Psoas muscle (tissue), 8 donors: ENCODE measurements around the gene LRP1-AS. TPM values are rescaled to one million over a fixed set of nuclear protein-coding genes. Genes with fewer than 3 reads are reported as not detected.

ENCODE experiments used
- ATAC-seq, 4 donors: fragments of 200-7000 bp; cut with Tn5 transposase; one replicate each; pipeline ENCODE4 v1.9.1; 2020; ENCODE audit warnings: moderate library complexity in 3 of 4, mild to moderate bottlenecking in 2 of 4
- DNase-seq, 2 donors: peaks; one replicate each; pipeline ENCODE4 v3.0.0-alpha.2; 2020
- H3K27ac ChIP-seq: fragments of 200-600 bp; one replicate; pipeline ENCODE4 v1.8.0; 2022
- H3K27me3 ChIP-seq, 3 donors: fragments of 200-600 bp in 1 of 3; one replicate each; pipeline versions ENCODE4 v1.6.1 to v1.8.0; 2013 to 2022; ENCODE audit warnings: low read length in 2 of 3, mild to moderate bottlenecking in 2 of 3, moderate library complexity in 1 of 3; ENCODE audit not compliant: insufficient read depth in 3 of 3
- H3K36me3 ChIP-seq, 2 donors: fragments of 200-600 bp in 1 of 2; one replicate each; pipeline versions ENCODE4 v1.6.1 to v1.8.0; 2013 to 2022; ENCODE audit warnings: low read depth in 1 of 2, mild to moderate bottlenecking in 1 of 2, moderate library complexity in 1 of 2; ENCODE audit not compliant: insufficient read depth in 1 of 2
- H3K4me1 ChIP-seq: fragments of 200-600 bp; one replicate; pipeline ENCODE4 v1.8.0; 2022
- H3K4me3 ChIP-seq: fragments of 200-600 bp; one replicate; pipeline ENCODE4 v1.8.0; 2022; ENCODE audit warnings: mild to moderate bottlenecking
- H3K9me3 ChIP-seq: fragments of 200-600 bp; one replicate; pipeline ENCODE4 v1.8.0; 2022
- WGBS, 3 donors: extraction: QIAGEN DNeasy Blood & Tissue Kit; methylation state at CpG; one replicate each; pipeline versions ENCODE4 v1.1.6 to v1.1.7; 2013; 5-methylcytosine and 5-hydroxymethylcytosine counted together
- intact Hi-C, 2 donors: fragments of 100-400 bp; cut with DNase I; formaldehyde crosslinking; loops; one replicate each; pipeline versions ENCODE4 v1.11.0 to v1.14.2; 2022
- polyA plus RNA-seq, 3 donors: library from polyadenylated mRNA; stranded (reverse); fragments of 200-250 nt; gene quantifications; one replicate each; pipeline ENCODE4 v1.2.3, GENCODE V29; 2013
- total RNA-seq, 4 donors: library from RNA; stranded (reverse); fragmentation: NEBNext Ultra II Directional in 2 of 4; extraction: Animal tissue kit (Norgen Biotek cat#: 25700) in 2 of 4; gene quantifications; one replicate each; pipeline versions ENCODE4 v1.2.1 to v1.2.4, GENCODE V29; 2021 to 2023
- TF ChIP-seq, protein P1 (sequence below): fragments of 200-600 bp; IDR thresholded peaks from one replicate; pipeline ENCODE4 v1.8.0; 2022; ENCODE audit warnings: antibody characterized with exemption
- donor health status: healthy with polysubstance abuse.
- donor health status: DM: no; HTN: no; CAD: no; lungs with moderate emphysema.
- donor health status: Bipolar disorder and iron deficiency.
- donor health status: healthy.
- donor health status: DM: yes; HTN: yes; CAD: no.
- donor health status: DM: no; HTN: no; CAD: no.
- donor health status: DM: no; HTN: no; CAD: no.
- donor health status: DM: yes; HTN: yes; CAD: no.

Gene LRP1-AS
- total and polyA plus RNA-seq, 7 donors: not detected

DNA sequence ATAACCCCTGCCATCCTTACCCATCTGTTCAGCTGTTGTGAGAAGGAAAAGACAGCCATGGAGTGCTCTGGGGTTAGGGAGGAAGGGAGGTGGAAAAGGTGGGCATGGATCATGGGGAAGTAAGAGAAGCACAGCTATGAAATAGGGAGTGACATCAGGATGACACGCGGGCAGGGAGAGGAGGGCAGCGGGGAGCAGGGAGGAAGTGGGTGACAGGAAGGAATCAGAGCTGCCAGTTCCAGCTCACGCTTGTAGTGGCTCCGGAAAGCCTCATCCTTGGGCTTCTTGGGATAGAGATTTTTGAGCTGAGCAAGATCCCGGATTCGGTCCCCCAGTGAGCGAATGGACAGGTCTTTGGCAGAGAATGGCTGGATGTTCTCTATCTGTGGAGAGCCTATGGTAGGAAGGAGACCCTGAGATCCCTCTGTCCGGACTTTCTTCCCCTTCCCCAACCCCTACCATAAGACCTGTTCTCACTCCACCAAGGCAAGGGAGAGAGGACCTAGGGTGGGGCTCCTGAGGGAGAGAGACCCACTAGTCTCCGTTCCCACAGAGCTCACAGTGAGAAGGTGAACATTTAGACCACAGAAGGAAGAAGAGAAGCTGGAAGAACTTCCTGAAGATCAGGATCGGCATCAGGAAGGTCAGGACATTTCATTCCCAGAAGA lies 48.2 kb downstream of the LRP1-AS start:
- Histone ChIP-seq H3K4me3 (no peak overlapping the region), H3K36me3 (peaks cover 0 to 30% of the 10 kb centered on the region in 2 donors), H3K27me3 (no peaks in the 10 kb centered on the region), H3K27ac (no peak overlapping the region), H3K9me3 (no peaks in the 10 kb centered on the region), H3K4me1 (no peaks in the 10 kb centered on the region)
- WGBS, 3 donors: 74 to 80% (median 76%) methylated on average over 11 of the region's 11 CpGs
- intact Hi-C loops: no loop called here
- ATAC-seq (no peak), DNase-seq (no peak)
- TF ChIP-seq, protein P1, sequence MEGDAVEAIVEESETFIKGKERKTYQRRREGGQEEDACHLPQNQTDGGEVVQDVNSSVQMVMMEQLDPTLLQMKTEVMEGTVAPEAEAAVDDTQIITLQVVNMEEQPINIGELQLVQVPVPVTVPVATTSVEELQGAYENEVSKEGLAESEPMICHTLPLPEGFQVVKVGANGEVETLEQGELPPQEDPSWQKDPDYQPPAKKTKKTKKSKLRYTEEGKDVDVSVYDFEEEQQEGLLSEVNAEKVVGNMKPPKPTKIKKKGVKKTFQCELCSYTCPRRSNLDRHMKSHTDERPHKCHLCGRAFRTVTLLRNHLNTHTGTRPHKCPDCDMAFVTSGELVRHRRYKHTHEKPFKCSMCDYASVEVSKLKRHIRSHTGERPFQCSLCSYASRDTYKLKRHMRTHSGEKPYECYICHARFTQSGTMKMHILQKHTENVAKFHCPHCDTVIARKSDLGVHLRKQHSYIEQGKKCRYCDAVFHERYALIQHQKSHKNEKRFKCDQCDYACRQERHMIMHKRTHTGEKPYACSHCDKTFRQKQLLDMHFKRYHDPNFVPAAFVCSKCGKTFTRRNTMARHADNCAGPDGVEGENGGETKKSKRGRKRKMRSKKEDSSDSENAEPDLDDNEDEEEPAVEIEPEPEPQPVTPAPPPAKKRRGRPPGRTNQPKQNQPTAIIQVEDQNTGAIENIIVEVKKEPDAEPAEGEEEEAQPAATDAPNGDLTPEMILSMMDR: no peak

DNA sequence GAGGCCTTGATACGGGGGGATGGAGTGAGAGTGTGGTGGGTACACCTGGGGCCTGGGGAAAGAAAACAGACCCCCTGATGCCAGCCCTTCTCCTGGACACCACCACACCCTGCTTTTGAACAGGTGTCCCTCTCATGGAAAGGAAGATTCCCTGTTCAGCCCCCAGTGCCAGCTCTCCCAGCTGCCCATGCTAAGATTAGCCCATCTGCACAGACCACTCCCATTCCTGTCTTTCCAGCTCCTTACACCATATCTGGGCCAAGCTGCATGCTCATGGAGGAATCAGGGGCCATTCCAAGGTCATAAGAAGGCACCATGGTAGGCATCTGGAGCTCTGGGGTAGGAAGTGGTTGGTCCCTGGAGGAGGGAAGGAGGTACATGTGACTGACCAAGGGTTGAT lies 48.9 kb downstream of the LRP1-AS start:
- H3K27ac ChIP-seq: no peak overlapping the region
- TF ChIP-seq, protein P1: no peak
- peaks cover 0 to 34% of the 10 kb centered on the region in 2 donors for H3K36me3 ChIP-seq
- intact Hi-C loops: no loop called here
- 72 to 93% (median 74%) methylated on average over 1 of the region's 1 CpG for WGBS, 3 donors
- no peaks in the 10 kb centered on the region for H3K9me3 ChIP-seq
- H3K27me3 ChIP-seq: no peaks in the 10 kb centered on the region
- DNase-seq (no peak), ATAC-seq (no peak)
- peaks cover 3% of the 10 kb centered on the region for H3K4me1 ChIP-seq
- H3K4me3 ChIP-seq: no peak overlapping the region

DNA sequence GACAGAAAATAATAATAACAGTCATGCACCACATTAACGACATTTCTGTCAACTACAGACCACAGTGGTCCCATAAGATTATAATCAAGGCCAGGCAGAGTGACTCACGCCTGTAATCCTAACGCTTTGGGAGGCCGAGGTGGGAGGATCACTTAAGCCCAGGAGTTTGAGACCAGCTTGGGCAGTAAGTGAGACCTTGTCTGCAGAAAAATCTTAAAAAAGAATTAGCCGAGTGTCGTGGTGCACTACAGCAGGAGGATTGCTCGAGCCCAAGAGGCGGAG lies 49.9 kb downstream of the LRP1-AS start:
- ATAC-seq (no peak), DNase-seq (no peak)
- Histone ChIP-seq H3K27me3 (no peaks in the 10 kb centered on the region), H3K4me3 (no peak overlapping the region), H3K9me3 (no peaks in the 10 kb centered on the region), H3K36me3 (peaks cover 3 to 43% of the 10 kb centered on the region in 2 donors), H3K27ac (no peak overlapping the region), H3K4me1 (peaks cover 5% of the 10 kb centered on the region)
- 86 to 91% (median 88%) methylated on average over 8 of the region's 8 CpGs for WGBS, 3 donors
- TF ChIP-seq, protein P1: no peak
- intact Hi-C loops: no loop called here

DNA sequence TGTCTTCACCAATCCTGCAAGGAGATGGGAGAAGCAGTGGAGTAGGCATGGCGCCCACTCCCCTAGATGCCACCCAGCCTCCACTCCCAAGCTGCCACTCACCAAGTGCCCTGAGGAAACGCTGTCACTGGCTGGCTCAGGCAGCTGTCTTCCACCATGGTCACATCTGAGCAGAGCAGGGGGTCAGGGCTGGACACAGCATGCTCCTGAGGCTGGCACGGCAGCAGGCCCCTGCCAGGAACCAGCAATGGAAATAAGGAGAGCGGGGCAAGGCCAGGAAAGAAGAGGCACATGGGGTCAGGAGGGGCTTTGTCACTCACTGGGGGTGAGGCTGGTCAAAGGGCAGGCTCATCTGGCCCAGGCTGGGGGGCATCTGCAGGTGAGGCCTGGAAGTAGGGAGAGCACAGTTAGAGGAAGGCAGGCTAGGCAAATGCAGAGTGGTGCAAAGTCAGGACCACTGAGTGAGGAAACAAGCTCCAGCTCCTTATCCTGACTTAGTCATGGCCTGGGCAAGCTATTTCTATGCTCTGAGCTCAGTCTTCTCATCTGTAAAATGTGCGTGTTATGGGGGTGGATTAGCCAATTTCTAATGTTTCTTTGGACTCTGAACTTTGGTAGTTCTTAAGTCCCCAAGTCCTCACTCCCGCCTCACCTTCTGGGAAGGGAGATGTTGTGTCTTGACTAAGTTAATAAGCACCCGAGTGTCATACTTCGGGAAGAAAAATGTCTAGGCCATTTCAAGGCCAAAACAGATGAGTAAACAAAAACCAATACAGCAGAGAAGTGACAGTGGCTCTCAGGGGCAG lies 50.5 kb downstream of the LRP1-AS start:
- peaks cover 5% of the 10 kb centered on the region for H3K4me1 ChIP-seq
- no peaks in the 10 kb centered on the region for H3K27me3 ChIP-seq
- WGBS, 3 donors: 77 to 87% (median 80%) methylated on average over 8 of the region's 8 CpGs
- H3K4me3 ChIP-seq: no peak overlapping the region
- ATAC-seq (no peak), DNase-seq (no peak)
- H3K27ac ChIP-seq: no peak overlapping the region
- no peaks in the 10 kb centered on the region for H3K9me3 ChIP-seq
- TF ChIP-seq, protein P1: no peak
- intact Hi-C loops: no loop called here
- peaks cover 7 to 49% of the 10 kb centered on the region in 2 donors for H3K36me3 ChIP-seq
